ENCODE measurements around the gene PARD3.

GRCh38 chr10:34656661-34657060, 158.4 kb downstream of the PARD3 start:
- TF ChIP-seq CTCF (IDR thresholded peaks at IDR 0.05) (no peak), POLR2A (IDR thresholded peaks at IDR 0.05) (no peak)
